Kidney glomerular epithelial cell (primary cell): ENCODE results near the gene ARL3.

Experiments
- DNase-seq: peaks from one replicate; lab custom pipeline; 2025; lab: John Stamatoyannopoulos, UW

The ARL3 gene

DNA sequence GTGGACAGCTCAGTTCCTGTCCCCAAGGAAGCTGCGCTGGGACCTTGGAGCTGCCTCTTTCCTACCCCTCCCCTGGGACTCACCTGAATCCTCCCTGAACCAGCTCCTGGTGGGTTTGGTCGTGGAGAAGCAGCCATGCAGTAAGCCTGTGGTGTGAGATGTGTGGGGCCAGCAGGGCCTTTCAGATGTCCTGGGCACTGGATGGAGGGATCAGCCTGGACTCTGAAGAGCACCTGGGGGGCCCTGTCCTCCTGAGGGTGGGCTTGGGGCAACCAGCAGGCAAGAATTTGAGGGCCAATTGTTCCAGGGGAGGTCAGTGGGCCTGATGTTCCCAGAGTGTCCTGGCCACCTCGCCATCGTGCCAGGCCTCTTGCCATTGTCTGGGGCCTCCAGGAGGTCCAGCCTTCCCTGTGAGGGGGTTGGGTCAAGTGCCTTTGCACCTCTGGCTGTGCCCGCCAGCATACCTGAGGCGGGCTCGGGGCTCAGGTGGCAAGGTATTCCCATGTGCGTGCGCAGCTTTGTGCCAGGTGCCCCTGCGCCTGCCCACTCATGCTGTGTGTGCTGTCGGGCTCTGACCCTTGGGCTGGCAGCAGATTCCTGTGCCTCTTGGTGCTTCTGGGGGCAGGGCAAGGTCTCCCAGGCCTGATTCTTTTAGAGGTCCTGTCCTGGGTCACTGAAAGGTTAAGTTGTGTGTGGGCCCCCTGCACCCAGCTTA is 62.6 kb downstream of the ARL3 start:
- no peak for DNase-seq

GRCh38 chr10:102650655-102651454 is 63.3 kb downstream of the ARL3 start:
- no peak for DNase-seq

- no peak for DNase-seq
These were observed 64.2 kb downstream of the ARL3 start for GRCh38 chr10:102649797-102650654.

DNA sequence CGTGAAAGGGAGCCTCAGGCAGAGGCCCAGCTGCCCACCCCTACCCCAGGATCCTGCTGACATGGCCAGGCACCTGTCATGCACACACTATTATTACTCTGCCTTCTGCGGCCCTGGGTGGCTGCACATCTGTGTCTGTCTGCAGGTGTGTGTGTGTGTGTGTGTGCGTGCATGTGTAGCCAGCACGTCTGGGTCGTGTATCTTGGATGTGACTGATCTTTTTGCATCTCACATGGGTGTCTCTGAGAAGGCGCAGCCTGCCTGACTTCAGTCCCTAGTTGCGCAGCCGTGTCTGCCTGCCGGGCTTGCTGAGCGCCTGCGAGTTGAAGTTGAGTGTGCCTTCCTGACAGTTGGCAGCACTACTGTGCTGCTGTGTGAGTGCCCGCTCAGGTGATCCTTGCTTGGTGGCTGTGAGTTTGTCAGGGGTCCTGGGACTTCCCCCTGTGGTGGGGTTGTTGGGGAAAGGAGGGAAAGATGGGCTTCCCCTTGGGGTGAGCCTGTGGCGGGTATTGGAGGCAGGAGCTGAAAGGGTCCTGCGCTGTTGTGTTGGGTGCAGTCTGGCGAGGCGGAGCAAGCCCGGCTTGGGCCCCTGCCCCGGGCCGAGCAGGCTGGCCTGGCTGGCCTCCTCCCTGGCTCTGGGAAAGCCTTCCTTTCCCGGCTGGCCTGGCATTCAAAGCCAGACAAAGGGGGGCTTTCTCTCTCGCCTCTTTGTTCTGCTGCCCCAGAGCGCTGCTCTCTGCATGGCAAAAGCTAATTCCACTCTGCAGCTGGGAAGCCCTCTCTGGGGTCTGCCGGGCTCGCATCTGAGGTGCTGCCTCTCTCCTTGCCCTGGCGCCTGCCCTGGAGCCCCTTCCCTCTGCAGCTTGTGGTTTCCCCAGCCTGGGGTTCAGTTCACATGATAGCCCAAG is 65.1 kb downstream of the ARL3 start:
- DNase-seq, result no peak

DNA sequence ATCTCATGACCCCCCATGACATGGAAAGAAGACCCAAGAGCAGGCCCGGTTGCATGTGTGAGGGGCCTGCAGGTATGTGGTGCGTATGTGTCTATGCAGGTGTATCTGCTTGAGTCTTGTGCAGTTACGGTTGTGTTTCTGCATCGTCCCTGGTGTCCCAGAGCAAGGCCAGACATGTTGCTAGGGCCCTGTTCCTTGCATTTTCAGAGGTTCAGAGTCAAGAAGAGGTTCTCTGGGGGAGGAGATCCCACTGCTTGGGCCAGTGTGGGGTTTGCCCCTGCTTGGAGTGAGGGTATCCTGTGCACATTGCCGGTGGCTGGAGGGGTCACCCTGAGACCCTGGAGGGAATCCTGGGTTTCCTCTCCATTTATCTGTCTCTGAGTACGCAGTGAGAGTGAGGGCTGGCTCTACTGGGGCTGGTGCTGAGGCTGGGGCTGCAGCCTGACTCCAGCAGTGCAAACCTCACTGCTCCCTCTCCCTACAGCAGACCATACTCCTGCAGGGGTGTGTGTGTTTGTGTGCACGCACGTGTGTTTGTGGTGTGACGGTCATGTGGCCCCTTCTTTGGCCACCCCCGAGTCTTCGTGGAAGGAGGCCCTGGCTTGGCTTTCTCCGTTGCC is 65.8 kb downstream of the ARL3 start:
- no peak for DNase-seq

GRCh38 chr10:102647443-102648268 is 66.5 kb downstream of the ARL3 start:
- no peak for DNase-seq

- no peak for DNase-seq
These were observed 67.4 kb downstream of the ARL3 start for GRCh38 chr10:102646610-102647442.

GRCh38 chr10:102645741-102646609 is 68.2 kb downstream of the ARL3 start:
- DNase-seq, result peak; percentile 85

DNA sequence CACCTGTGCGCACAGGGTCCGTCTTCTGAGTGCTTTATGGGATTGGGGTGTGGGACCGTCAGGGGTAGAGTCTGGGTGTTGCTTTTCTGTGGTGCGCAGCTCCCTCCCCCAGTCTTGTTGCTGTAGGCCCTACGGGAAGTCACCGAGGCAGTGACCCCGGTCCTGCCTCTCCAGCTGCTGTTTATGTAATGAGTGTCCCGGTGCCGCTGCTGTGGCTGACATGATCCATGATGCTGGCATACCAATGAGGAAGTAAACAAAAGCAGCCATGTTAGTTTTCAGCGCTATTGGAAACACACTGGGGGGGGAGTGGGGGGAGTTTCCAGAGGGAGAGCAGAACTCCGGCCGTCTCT is 68.8 kb downstream of the ARL3 start:
- peak; percentile 55 for DNase-seq

GRCh38 chr10:102644646-102645387 is 69.4 kb downstream of the ARL3 start:
- no peak for DNase-seq

DNA sequence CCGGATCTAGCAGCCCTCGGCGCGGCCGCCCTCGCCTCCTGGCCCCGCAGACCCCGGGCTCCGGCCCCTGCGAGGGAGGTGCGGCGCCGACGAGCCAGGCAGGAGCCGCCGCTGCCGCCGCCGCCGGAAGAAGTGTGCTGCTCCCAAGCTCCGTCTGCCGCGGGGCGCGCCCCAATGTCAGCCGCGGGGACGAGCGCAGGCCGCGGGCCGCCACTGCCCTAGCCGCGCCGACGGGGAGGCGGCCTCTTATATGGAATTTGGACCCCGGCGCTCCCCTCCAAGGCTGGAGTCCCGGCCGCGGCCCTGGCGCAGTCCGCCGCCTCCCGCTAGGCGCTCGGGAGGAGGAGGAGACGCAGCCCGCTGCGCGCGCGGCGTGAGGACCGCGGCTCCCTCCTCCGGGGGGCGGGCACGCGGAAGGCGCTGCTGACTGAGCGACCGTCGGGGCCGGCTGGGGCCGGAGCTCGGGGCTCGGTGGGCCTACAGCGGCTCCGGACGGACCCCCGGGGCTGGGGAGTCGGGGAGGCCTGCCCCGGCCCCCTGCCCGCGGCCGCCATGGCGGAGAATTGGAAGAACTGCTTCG is 70.0 kb downstream of the ARL3 start, which contains the start of gene TRIM8:
TSS of gene TRIM8 (plus strand) at position 414 of the 580 bp plus-strand sequence. CDS start at position 553, 139 bp downstream.
- no peak for DNase-seq

DNA sequence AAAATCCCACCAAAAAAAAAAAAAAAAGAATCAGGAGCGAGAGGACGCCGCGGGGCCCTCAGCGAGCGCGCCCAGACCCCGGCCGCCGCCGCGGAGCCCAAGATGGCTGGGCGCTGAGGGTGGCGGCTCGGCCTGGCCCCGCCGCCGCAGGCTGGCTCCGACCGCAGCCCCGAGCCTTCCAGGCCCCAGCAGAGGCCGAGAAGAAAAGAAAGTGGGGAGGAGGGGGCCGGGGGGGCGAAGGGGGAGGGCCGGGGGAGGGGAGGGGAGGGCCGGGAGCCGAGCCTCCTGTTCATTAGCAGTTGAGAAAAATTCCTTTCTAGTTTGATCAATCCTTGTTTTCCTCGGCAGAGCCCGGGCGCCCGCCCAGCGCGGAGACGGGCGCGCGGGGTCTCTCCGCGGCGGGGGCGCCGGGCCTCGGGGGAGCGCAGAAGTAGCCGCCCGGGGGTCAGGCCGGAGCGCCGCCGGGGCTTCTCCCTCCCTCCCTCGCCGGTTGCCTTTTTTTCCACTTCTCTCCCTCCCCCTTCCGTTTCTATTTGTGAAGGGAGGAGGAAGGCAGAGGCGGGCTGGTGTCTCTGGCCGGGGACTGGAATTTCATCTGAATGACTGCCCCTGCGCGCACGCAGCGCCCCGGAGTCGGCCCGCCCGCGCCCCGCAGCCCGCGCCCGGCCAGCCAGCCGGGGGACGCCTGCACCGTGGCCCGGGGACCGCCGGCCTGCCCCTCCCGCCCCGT is 70.7 kb downstream of the ARL3 start:
- peak; percentile 89 for DNase-seq

GRCh38 chr10:102642736-102643335 is 71.4 kb downstream of the ARL3 start:
- DNase-seq, result peak; percentile 57

DNA sequence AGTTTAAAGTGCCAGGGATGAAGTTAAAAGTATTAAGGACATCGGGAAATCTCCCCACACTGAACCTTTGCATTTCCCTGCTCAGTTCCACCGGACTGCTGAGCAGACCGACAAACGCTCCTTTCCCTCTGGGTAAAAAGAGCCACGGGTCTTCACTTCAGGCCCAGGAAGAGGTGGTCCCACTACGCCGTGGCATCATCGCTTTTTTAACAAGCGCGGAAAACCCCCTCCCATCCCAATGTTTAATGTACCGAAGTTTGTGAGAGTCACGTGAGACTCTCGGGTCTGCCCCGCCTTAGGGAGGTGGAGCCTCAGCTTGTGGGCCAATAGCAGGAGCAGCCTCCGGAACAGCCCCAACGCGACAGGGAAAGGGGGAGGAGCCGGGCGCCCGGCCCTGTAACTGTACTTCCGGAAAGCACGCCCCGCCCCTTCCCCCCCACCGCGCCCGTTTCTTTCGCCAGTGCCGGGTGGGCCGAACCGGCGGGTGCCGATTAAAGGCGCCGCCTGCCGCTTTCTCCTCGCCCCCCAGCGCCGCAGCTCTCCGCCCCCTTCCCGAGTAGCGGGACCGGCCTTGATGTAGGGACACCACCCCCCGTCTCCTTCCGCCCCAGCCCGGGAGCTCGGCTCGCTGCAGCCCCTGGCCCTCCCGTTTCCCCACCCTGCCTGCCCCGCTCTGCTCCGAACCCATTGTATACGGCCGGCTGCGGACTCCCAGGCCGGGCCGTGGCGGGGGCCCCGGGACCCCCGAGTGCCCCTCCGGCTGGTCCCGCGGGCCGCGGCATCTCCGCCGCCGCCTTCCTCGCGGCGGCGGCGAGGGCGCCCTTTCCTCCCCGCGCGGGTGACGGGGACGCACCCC is 72.1 kb downstream of the ARL3 start:
- DNase-seq, result peak; percentile 89

- no peak for DNase-seq
These were observed 72.8 kb downstream of the ARL3 start for GRCh38 chr10:102641402-102641801.
